Measurements from ENCODE around the gene BFSP1.

The BFSP1 gene

GRCh38 chr20:17445543-17445942 lies 85.6 kb downstream of the BFSP1 start:
- in situ Hi-C loops (cut with MboI; ENCODE audit: low pct_unique_long_range_greater_than_20kb, low sequenced_read_pairs), result no loop called here
- DNase-seq, result no peak

- no peak for DNase-seq
- in situ Hi-C loops (cut with MboI; ENCODE audit: low pct_unique_long_range_greater_than_20kb, low sequenced_read_pairs), result no loop called here
Measured at GRCh38 chr20:17444091-17444490, 87.1 kb downstream of the BFSP1 start.
